A673 (cell line): ENCODE results near the gene FAM171A2. TPM values are rescaled to one million over a fixed set of nuclear protein-coding genes. Genes with fewer than 3 reads are reported as not detected.

ENCODE experiments used
- BruUV-seq: library from RNA; stranded (reverse); fragments of 400-500 nt; replicated peaks from 2 replicates; lab custom pipeline; 2021; lab: Mats Ljungman, UMichigan
- CTCF ChIA-PET: fragments of 300-600 bp; sonication (Branson Sonifier 250); formaldehyde crosslinking; loops from one replicate; lab custom pipeline; 2022; ENCODE audit warnings: antibody characterized with exemption; lab: Charles Lee
- POLR2A ChIA-PET: fragments of 300-600 bp; sonication (Branson Sonifier 250); formaldehyde crosslinking; loops from one replicate; lab custom pipeline; 2022; ENCODE audit warnings: antibody characterized with exemption; ENCODE audit not compliant: low non-redundant PET; lab: Charles Lee
- DNase-seq: peaks from one replicate; pipeline ENCODE4 v3.0.0-alpha.2; 2015; ENCODE audit warnings: low spot score
- H3K27ac ChIP-seq: fragments of 200-600 bp; sonication (generic); 2 replicates; pipeline ENCODE4 v1.5.1; 2016; ENCODE audit warnings: mixed run types, low read depth, mild to moderate bottlenecking, mixed read lengths, antibody characterized with exemption, low read length; ENCODE audit not compliant: poor library complexity, severe bottlenecking
- H3K27me3 ChIP-seq: fragments of 200-600 bp; sonication (generic); replicated peaks from 2 replicates; pipeline ENCODE4 v1.6.1; 2017; ENCODE audit warnings: mixed run types, low read depth, mild to moderate bottlenecking, mixed read lengths, antibody characterized with exemption, low read length; ENCODE audit not compliant: insufficient read depth, poor library complexity
- H3K36me3 ChIP-seq: fragments of 200-600 bp; sonication (generic); 2 replicates; pipeline ENCODE4 v1.6.1; 2016; ENCODE audit warnings: mixed run types, mild to moderate bottlenecking, mixed read lengths, antibody characterized with exemption, low read length; ENCODE audit not compliant: insufficient read depth, poor library complexity, severe bottlenecking
- H3K4me1 ChIP-seq: fragments of 200-600 bp; sonication (generic); 2 replicates; pipeline ENCODE4 v1.6.1; 2017; ENCODE audit warnings: mixed run types, mild to moderate bottlenecking, mixed read lengths, antibody characterized with exemption, low read length; ENCODE audit not compliant: insufficient read depth, poor library complexity, severe bottlenecking
- H3K4me3 ChIP-seq: fragments of 200-600 bp; sonication (generic); 2 replicates; pipeline ENCODE4 v1.5.1; 2016; ENCODE audit warnings: low read depth, mixed run types, mild to moderate bottlenecking, mixed read lengths, low read length; ENCODE audit not compliant: poor library complexity, severe bottlenecking
- H3K9me3 ChIP-seq: fragments of 200-600 bp; sonication (generic); 2 replicates; pipeline ENCODE4 v1.6.1; 2016; ENCODE audit warnings: mixed run types, low read depth, mild to moderate bottlenecking, mixed read lengths, antibody characterized with exemption, low read length; ENCODE audit not compliant: poor library complexity, severe bottlenecking
- EZH2 ChIP-seq: fragments of 200-600 bp; sonication (generic); IDR thresholded peaks from 2 replicates; pipeline ENCODE4 v1.6.1; 2017; ENCODE audit warnings: borderline replicate concordance, low read depth, mild to moderate bottlenecking, mixed read lengths, antibody characterized with exemption, low read length; ENCODE audit not compliant: poor library complexity, severe bottlenecking
- intact Hi-C: fragments of 100-400 bp; cut with micrococcal nuclease; formaldehyde crosslinking; loops from one replicate; pipeline ENCODE4 v1.10.0; 2022; ENCODE audit not compliant: unreplicated experiment
- total RNA-seq: library from RNA; stranded (reverse); gene quantifications from 2 replicates; pipeline ENCODE4 v1.2.3, GENCODE V29; 2021
- TF ChIP-seq, protein P1 (sequence below): fragments of 300-800, 200-600 bp; sonication (generic); conservative IDR thresholded peaks from 2 replicates; pipeline ENCODE4 v1.5.1; 2017; ENCODE audit warnings: low read depth, mild to moderate bottlenecking, antibody characterized with exemption, low read length, moderate library complexity, mixed read lengths

FAM171A2 gene
- total RNA-seq, 1 experiment from 2014 or later: 12.8 TPM

DNA sequence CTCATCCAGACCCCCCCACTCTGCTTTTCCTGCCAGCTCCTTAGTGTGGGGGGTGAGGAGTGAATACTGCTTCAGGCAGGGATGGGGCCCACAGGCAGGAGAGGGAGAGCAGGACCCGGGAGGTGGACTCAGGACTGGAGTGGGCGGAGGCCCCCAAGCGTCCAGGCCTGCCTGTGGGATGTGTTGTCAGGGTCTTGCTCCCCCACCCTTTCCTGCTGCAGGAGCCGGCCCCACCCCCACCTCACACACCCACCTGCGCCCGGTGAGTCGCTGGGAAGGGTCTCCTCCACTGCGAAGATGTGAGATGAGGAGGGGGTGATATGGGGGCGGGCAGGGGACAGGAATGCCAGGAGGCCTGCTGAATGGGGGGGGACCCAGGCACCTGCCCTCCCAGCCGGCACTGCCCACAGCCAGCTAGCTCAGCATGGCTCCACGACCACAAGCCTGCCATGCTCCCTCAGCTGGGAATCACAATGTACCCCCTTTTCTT, 1.1 kb downstream of the FAM171A2 start:
- TF ChIP-seq EZH2: no peak
- TF ChIP-seq, protein P1, sequence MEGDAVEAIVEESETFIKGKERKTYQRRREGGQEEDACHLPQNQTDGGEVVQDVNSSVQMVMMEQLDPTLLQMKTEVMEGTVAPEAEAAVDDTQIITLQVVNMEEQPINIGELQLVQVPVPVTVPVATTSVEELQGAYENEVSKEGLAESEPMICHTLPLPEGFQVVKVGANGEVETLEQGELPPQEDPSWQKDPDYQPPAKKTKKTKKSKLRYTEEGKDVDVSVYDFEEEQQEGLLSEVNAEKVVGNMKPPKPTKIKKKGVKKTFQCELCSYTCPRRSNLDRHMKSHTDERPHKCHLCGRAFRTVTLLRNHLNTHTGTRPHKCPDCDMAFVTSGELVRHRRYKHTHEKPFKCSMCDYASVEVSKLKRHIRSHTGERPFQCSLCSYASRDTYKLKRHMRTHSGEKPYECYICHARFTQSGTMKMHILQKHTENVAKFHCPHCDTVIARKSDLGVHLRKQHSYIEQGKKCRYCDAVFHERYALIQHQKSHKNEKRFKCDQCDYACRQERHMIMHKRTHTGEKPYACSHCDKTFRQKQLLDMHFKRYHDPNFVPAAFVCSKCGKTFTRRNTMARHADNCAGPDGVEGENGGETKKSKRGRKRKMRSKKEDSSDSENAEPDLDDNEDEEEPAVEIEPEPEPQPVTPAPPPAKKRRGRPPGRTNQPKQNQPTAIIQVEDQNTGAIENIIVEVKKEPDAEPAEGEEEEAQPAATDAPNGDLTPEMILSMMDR: no peak
- no peaks in the 10 kb centered on the region for H3K36me3 ChIP-seq
- no TSS peak for BruUV-seq
- H3K4me1 ChIP-seq: peaks cover 21% of the 10 kb centered on the region
- H3K27me3 ChIP-seq: no peaks in the 10 kb centered on the region
- CTCF ChIA-PET: no interaction called here
- POLR2A ChIA-PET: interaction anchor here (0.7 kb wide), 1 partner anchor 31 kb away, joined by 3 read pairs; no protein-coding TSS in a partner anchor
- H3K27ac ChIP-seq: no peak overlapping the region
- intact Hi-C loops: no loop called here
- H3K9me3 ChIP-seq: no peaks in the 10 kb centered on the region
- peak overlapping the region; percentile 68 for H3K4me3 ChIP-seq
- DNase-seq: no peak

DNA sequence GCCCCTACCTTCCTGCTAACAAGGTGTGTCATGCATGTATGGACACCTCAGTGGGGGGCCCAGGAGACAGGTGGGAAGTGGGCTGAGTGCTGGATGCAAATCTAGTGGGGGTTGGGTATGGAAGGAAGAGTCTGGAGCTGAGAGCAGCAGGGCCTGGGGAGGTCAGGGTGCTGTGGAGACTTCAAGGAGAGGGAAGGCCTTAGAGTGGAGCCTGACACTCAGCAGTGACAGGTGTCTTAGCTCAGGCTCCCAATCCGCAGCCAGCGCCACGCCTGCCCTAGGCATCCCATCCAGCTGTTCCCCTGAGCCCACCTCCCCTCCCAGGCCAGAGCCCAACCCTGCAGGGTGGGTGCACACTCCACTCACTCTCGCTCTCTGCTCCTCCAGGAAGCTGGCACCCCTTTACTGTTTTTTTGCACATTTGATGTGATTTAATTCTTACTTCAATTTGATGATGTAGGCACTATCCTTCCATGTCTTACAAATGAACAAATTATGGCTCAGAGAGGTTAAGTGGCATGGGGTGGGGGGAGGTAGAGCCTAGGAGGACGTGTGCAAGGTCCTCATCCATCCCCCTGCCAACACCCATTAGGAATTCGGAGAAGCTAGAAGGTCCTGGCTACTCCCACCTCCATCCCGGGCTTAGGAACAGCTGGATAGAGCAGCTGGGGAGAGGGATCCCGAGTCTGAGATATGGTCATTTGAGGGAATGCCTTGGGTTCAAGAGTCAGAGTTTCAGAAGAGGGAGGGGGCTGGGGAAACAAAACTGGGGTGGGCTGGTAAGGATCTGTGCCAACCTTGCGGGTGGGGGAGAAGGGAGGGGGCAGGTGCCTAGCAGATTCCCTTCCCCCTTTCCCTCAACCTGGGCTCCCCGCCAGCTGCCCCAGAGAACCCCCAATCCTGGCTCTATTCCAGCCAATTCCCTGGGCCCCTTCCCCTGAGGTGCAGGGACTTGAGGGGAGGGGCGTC, 2.1 kb downstream of the FAM171A2 start:
- intact Hi-C loops: no loop called here
- H3K27ac ChIP-seq: no peak overlapping the region
- H3K27me3 ChIP-seq: no peaks in the 10 kb centered on the region
- no peak for TF ChIP-seq EZH2
- TF ChIP-seq, protein P1: no peak
- POLR2A ChIA-PET: interaction anchor here (0.7 kb wide), 1 partner anchor 32 kb away, joined by 3 read pairs; no protein-coding TSS in a partner anchor
- no peak for DNase-seq
- no peaks in the 10 kb centered on the region for H3K9me3 ChIP-seq
- H3K4me3 ChIP-seq: peak overlapping the region; percentile 68
- H3K36me3 ChIP-seq: no peaks in the 10 kb centered on the region
- CTCF ChIA-PET: no interaction called here
- BruUV-seq: no TSS peak
- H3K4me1 ChIP-seq: peaks cover 21% of the 10 kb centered on the region

DNA sequence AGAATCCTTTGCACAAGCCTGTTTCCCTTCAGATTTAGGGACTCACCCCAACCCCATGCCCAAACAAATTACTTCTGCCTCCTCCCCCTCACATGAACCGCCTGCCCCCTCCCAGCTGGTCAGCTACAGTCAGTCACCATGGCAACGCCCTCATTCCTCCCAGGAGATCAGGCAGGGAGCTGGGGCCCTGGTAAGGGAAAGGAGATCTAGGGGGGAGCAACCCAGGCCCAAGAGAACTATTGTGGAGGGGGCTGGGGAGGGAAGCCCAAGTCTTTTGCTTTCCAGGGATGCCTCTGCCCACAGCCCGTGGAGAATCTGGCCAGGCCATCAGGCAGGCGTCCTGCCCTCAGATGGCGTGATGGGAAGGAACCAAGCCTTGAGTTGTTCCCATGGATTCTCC, 2.8 kb downstream of the FAM171A2 start:
- intact Hi-C loops: no loop called here
- Histone ChIP-seq H3K4me3 (no peak overlapping the region), H3K4me1 (peaks cover 21% of the 10 kb centered on the region), H3K9me3 (no peaks in the 10 kb centered on the region), H3K36me3 (no peaks in the 10 kb centered on the region), H3K27me3 (no peaks in the 10 kb centered on the region), H3K27ac (no peak overlapping the region)
- no peak for DNase-seq
- no peak for TF ChIP-seq EZH2
- TF ChIP-seq, protein P1: no peak
- POLR2A ChIA-PET: no interaction called here
- CTCF ChIA-PET: no interaction called here
- BruUV-seq: no TSS peak
